ENCODE data around the gene CASKIN1. TPM values are rescaled to one million over a fixed set of nuclear protein-coding genes. Genes with fewer than 3 reads are reported as not detected.
A peak's percentile ranks its signal among the peaks of the same experiment; 100 is the strongest.

Gene CASKIN1
- total and polyA plus RNA-seq, 8 donors: 0.15 to 0.73 (median 0.37) TPM; not detected in 4

- Histone ChIP-seq H3K4me1 (peaks cover 13 to 21% (median 19%) of the 10 kb centered on the region in 4 donors), H3K4me3 (no peak overlapping the region), H3K27ac (no peak overlapping the region), H3K36me3 (no peaks in the 10 kb centered on the region), H3K9me3 (no peaks in the 10 kb centered on the region), H3K27me3 (peaks cover 6 to 59% (median 37%) of the 10 kb centered on the region in 3 donors)
- 76 to 88% (median 83%) methylated on average over 6 of the region's 6 CpGs for WGBS, 5 donors
- intact Hi-C loops (cut with DNase I; ENCODE audit: low total_unique reads): loop anchor here (10.0 kb wide), 1 partner anchor 297 kb away; no protein-coding TSS in a partner anchor
- DNase-seq: no peak
- no peak for TF ChIP-seq CTCF (IDR thresholded peaks at IDR 0.05)
- TF ChIP-seq POLR2AphosphoS5 (IDR thresholded peaks at IDR 0.05): no peak
- TF ChIP-seq POLR2A (IDR thresholded peaks at IDR 0.05): no peak
- TF ChIP-seq EP300 (IDR thresholded peaks at IDR 0.05): no peak
Observed at GRCh38 chr16:2197765-2198164, 1.4 kb upstream of the CASKIN1 start.

GRCh38 chr16:2196981-2197511, 641 bp upstream of the CASKIN1 start:
- TF ChIP-seq CTCF (IDR thresholded peaks at IDR 0.05) (no peak), EP300 (IDR thresholded peaks at IDR 0.05) (no peak), POLR2A (IDR thresholded peaks at IDR 0.05) (no peak), POLR2AphosphoS5 (IDR thresholded peaks at IDR 0.05) (no peak)
- 23 to 90% (median 30%) methylated on average over 2 to 32 of the region's 32 CpGs for WGBS, 5 donors
- Histone ChIP-seq H3K9me3 (no peaks in the 10 kb centered on the region), H3K4me3 (peak overlapping the region; percentile 25 to 36 (median 34)), H3K27me3 (peaks cover 6 to 59% (median 37%) of the 10 kb centered on the region in 3 donors), H3K4me1 (peaks cover 13 to 21% (median 19%) of the 10 kb centered on the region in 4 donors), H3K36me3 (no peaks in the 10 kb centered on the region), H3K27ac (no peak overlapping the region)
- DNase-seq: no peak
- intact Hi-C loops (cut with DNase I; ENCODE audit: low total_unique reads): loop anchor here (10.0 kb wide), 1 partner anchor 298 kb away; no protein-coding TSS in a partner anchor

- Histone ChIP-seq H3K4me1 (peaks cover 13 to 21% (median 19%) of the 10 kb centered on the region in 4 donors), H3K36me3 (no peaks in the 10 kb centered on the region), H3K9me3 (no peaks in the 10 kb centered on the region), H3K4me3 (peak overlapping the region; percentile 45 to 52 (median 48)), H3K27me3 (peaks cover 6 to 59% (median 37%) of the 10 kb centered on the region in 3 donors), H3K27ac (no peak overlapping the region)
- WGBS, 5 donors: 2 to 6% (median 3%) methylated on average over 29 to 48 of the region's 49 CpGs
- no peak for DNase-seq
- intact Hi-C loops (cut with DNase I; ENCODE audit: low total_unique reads): loop anchor here (10.0 kb wide), 1 partner anchor 299 kb away; no protein-coding TSS in a partner anchor
- TF ChIP-seq CTCF (IDR thresholded peaks at IDR 0.05) (no peak), POLR2A (IDR thresholded peaks at IDR 0.05) (no peak), EP300 (IDR thresholded peaks at IDR 0.05) (no peak), POLR2AphosphoS5 (IDR thresholded peaks at IDR 0.05) (no peak)
Observed at GRCh38 chr16:2195322-2196161, 863 bp downstream of the CASKIN1 start.

GRCh38 chr16:2194852-2195321, 1.5 kb downstream of the CASKIN1 start:
- Histone ChIP-seq H3K27me3 (peaks cover 6 to 59% (median 37%) of the 10 kb centered on the region in 3 donors), H3K27ac (no peak overlapping the region), H3K4me1 (peaks cover 13 to 21% (median 19%) of the 10 kb centered on the region in 4 donors), H3K4me3 (no peak overlapping the region), H3K36me3 (no peaks in the 10 kb centered on the region), H3K9me3 (no peaks in the 10 kb centered on the region)
- WGBS, 5 donors: 16 to 20% (median 18%) methylated on average over 9 to 10 of the region's 10 CpGs
- intact Hi-C loops (cut with DNase I; ENCODE audit: low total_unique reads): loop anchor here (10.0 kb wide), 1 partner anchor 300 kb away; no protein-coding TSS in a partner anchor
- TF ChIP-seq POLR2AphosphoS5 (IDR thresholded peaks at IDR 0.05) (peak in 1 of 3 donors; percentile 18), EP300 (IDR thresholded peaks at IDR 0.05) (no peak), CTCF (IDR thresholded peaks at IDR 0.05) (peak in 4 of 7 experiments; percentile 27 to 64 (median 56))
- peak; percentile 74 to 88 for DNase-seq

All from stomach (tissue), 9 donors.